GM12892 (cell line): ENCODE results near the gene TMEM60.
A peak's percentile ranks its signal among the peaks of the same experiment; 100 is the strongest.

Experiments
- DNase-seq: peaks from one replicate; pipeline ENCODE4 v3.0.0; 2011; ENCODE audit not compliant: insufficient read length
- FAIRE-seq: peaks from 2 replicates; lab custom pipeline; 2011; peaks lifted over from hg19 to GRCh38; lab: Jason Lieb, UNC
- POLR2A ChIP-seq: IDR thresholded peaks from 2 replicates; pipeline ENCODE4 v1.6.1; 2011; ENCODE audit warnings: low read depth, low read length, control low read depth
- POLR2AphosphoS5 ChIP-seq: IDR thresholded peaks from 2 replicates; pipeline ENCODE4 v1.6.1; 2011; ENCODE audit warnings: low read depth, low read length, control low read depth
- TAF1 ChIP-seq: IDR thresholded peaks from 2 replicates; pipeline ENCODE4 v1.6.1; 2011; ENCODE audit warnings: low read depth, mild to moderate bottlenecking, control low read depth, low read length, borderline replicate concordance

The TMEM60 gene

GRCh38 chr7:77830649-77831355, 32.6 kb upstream of the TMEM60 start:
- DNase-seq (no peak), FAIRE-seq (peak; percentile 21)
- TF ChIP-seq POLR2AphosphoS5 (no peak), TAF1 (no peak), POLR2A (no peak)

DNA sequence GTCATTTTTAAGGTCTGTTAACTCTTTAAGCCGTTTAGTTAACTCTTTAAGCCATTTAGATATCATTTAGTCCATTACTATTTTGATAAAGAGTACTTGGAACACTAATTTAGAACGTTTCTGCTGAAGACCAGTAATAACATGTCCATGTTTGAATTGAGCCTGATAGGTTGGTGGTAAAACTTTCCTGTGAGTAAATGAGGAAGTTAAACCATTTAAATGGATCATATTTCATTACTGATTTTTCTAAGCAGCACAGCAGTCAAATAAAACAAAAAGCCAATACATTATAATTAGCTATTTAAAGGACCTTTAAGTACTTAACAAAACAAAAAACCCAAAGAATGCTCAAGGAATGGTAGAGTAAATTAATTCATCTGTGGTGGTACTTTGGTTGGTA, 29.8 kb upstream of the TMEM60 start:
- no peak for DNase-seq
- TF ChIP-seq POLR2AphosphoS5 (no peak), POLR2A (no peak), TAF1 (no peak)
- FAIRE-seq, result no peak

DNA sequence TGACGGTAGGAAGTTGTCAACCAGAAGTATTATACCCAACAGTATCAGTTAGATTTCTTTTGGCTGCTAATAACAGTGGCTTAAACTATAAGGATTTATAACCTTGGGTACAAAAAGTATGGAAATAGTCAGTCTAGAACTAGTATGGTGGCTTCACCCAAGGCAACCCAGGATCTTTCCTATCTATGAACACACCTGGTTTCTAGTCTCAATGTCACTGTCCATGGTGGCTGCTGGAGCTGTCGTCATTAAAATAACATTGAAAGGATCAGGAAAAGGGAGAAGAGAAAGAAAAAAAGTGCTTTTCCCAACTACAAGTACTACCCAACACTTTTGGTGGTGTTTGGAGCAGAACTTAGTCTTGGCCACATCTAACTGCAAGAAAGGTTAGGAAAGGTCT, 28.1 kb upstream of the TMEM60 start:
- DNase-seq, result no peak
- TF ChIP-seq TAF1, result no peak
- TF ChIP-seq POLR2AphosphoS5, result no peak
- no peak for TF ChIP-seq POLR2A
- no peak for FAIRE-seq

DNA sequence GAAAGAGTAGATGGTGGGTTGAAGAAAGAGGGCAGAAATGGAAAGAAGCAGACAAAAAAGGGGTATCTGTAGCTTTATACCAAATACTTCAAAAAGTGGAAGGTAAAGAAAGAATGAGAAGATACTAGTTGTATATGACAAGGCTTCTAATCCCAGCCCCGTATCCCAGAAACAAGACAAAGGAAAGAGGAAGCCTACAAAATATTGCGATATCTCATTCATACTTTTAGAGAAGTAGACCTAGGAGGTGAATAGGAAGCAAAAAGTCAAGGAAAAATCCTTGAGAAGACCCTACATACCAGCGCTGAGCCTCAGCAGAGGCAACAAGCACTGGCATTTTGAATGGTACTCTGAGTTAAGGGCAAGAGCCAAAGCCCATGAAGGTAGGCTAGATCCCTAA, 26.9 kb upstream of the TMEM60 start:
- TF ChIP-seq TAF1 (no peak), POLR2AphosphoS5 (no peak), POLR2A (no peak)
- DNase-seq (no peak), FAIRE-seq (no peak)

- FAIRE-seq, result no peak
- no peak for DNase-seq
- no peak for TF ChIP-seq TAF1
- TF ChIP-seq POLR2AphosphoS5, result no peak
- TF ChIP-seq POLR2A, result no peak
Measured at GRCh38 chr7:77824636-77825035, 26.4 kb upstream of the TMEM60 start.

GRCh38 chr7:77823787-77824186, 25.6 kb upstream of the TMEM60 start:
- DNase-seq, result no peak
- no peak for TF ChIP-seq TAF1
- FAIRE-seq, result no peak

- TF ChIP-seq POLR2AphosphoS5 (no peak), POLR2A (no peak), TAF1 (no peak)
- no peak for DNase-seq
- no peak for FAIRE-seq
Measured at GRCh38 chr7:77822269-77822668, 24.0 kb upstream of the TMEM60 start.

DNA sequence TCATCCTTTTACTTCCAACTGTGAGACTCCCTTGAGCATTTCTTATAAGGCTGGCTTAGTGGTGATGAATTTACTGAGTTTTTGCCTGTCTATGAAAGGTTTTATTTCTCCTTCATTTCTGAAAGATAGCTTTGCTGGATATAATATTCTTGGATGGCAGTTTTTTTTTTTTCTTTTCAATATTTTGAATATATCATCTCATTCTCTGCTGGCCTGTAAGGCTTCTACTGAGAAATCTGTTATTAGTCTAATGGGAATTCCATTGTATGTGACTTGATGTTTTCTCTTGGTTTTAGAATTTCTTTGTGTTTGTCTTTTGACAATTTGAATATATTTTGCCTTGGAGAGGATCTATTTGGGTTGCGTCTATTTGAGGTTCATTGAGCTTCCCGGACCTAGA, 22.7 kb upstream of the TMEM60 start:
- FAIRE-seq, result no peak

GRCh38 chr7:77819021-77819420, 20.8 kb upstream of the TMEM60 start:
- TF ChIP-seq POLR2AphosphoS5 (no peak), TAF1 (no peak), POLR2A (no peak)
- FAIRE-seq (no peak), DNase-seq (no peak)

More for the DNA sequence above, 22.7 kb upstream of the TMEM60 start:
- TF ChIP-seq TAF1, result no peak
- TF ChIP-seq POLR2A, result no peak
- TF ChIP-seq POLR2AphosphoS5, result no peak
- DNase-seq, result no peak

GRCh38 chr7:77813180-77813579, 14.9 kb upstream of the TMEM60 start:
- FAIRE-seq (no peak), DNase-seq (no peak)
- TF ChIP-seq POLR2AphosphoS5 (no peak), POLR2A (no peak), TAF1 (no peak)

DNA sequence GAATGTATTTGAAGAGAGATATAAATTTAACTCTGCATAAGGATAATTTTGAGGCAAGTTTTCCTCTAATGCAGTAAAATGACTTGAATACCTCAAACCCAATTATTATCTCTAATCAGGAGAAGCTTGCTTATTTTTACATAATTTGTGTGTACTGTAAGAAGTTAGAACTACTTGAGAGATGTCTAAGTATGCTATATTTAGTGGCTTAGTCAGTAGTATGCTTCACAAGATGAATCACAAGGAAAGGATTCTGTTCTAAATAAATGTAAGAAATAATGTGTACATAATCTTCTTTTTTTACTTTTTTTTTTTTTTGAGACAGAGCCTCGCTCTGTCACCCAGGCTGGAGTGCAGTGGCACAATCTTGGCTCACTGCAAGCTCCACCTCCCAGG, 14.1 kb upstream of the TMEM60 start:
- TF ChIP-seq POLR2AphosphoS5 (no peak), POLR2A (no peak), TAF1 (no peak)
- FAIRE-seq, result no peak
- DNase-seq, result no peak

DNA sequence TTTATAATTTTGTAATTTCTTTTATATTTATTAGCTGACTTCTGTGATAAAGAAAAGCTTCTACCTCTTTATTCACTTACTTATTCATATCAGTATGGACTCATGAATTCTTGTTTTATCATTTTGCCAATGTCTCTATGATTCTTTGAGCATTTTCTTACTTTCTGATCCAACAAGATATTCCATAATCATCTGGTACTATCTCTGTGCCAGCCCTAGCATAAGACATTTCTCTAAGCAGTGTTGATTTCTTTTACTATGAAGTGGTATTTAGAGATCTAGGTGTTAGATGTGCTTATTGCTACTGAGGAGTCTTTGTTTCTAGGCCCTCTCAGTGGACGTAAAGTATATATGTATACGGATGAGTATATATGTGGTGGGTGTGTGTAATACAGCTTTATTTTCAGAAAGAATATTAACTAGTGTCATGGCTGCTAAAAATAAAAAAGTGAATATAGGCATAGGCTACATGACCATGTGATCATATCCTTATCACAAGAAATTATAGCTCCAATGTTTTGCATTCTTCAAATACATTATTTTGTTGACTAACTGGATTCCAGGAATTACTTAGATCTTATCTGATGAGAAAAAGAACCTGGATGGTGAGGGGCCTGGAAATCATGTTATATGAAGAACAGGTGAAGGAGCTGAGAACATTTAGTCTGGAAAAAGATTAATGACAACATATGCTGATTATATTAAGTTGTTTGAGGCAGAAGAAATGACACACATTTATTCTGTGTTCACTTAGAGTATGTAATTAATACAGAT, 13.5 kb upstream of the TMEM60 start:
- no peak for TF ChIP-seq POLR2A
- no peak for TF ChIP-seq POLR2AphosphoS5
- no peak for TF ChIP-seq TAF1
- peak; percentile 9 for FAIRE-seq

More for the DNA sequence above, 13.5 kb upstream of the TMEM60 start:
- no peak for DNase-seq
